MM.1S (cell line): ENCODE data around the gene POM121C.
"Not testable (repeated sequence)": the region's sequence is repeated elsewhere in the genome, so short reads cannot be mapped to it uniquely, and the experiment has no call there.

Experiments used
- DNase-seq: peaks from one replicate; pipeline ENCODE4 v3.0.0-alpha.2; 2015
- H2AFZ ChIP-seq: fragments of 300-600 bp; sonication (generic); 2 replicates; pipeline ENCODE4 v1.6.0; 2016; ENCODE audit warnings: antibody characterized with exemption, low read length
- H3F3A ChIP-seq: fragments of 300-600 bp; sonication (generic); 2 replicates; pipeline ENCODE4 v1.6.1; 2016; ENCODE audit warnings: mild to moderate bottlenecking, antibody characterized with exemption, low read length, moderate library complexity, mixed read lengths; ENCODE audit not compliant: insufficient read depth
- H3K27ac ChIP-seq: fragments of 300-600 bp; sonication (generic); 2 replicates; pipeline ENCODE4 v1.5.1; 2016; ENCODE audit warnings: mild to moderate bottlenecking, low read length
- H3K27me3 ChIP-seq: fragments of 300-600 bp; sonication (generic); replicated peaks from 2 replicates; pipeline ENCODE4 v1.6.0; 2016; ENCODE audit warnings: low read length; ENCODE audit not compliant: insufficient read depth
- H3K36me3 ChIP-seq: fragments of 300-600 bp; sonication (generic); replicated peaks from 2 replicates; pipeline ENCODE4 v1.6.1; 2016; ENCODE audit warnings: mild to moderate bottlenecking, low read length, mixed read lengths; ENCODE audit not compliant: insufficient read depth
- H3K4me1 ChIP-seq: fragments of 300-600 bp; sonication (generic); 2 replicates; pipeline ENCODE4 v1.6.1; 2016; ENCODE audit warnings: low read length, mixed read lengths
- H3K4me2 ChIP-seq: fragments of 300-600 bp; sonication (generic); 2 replicates; pipeline ENCODE4 v1.6.0; 2016; ENCODE audit warnings: low read depth, low read length
- H3K4me3 ChIP-seq: fragments of 300-600 bp; sonication (generic); 2 replicates; pipeline ENCODE4 v1.5.1; 2016; ENCODE audit warnings: low read length, mixed read lengths
- H3K79me2 ChIP-seq: fragments of 300-600 bp; sonication (generic); 2 replicates; pipeline ENCODE4 v1.6.1; 2016; ENCODE audit warnings: mixed run types, low read length, mixed read lengths
- H3K9ac ChIP-seq: fragments of 300-600 bp; sonication (generic); 2 replicates; pipeline ENCODE4 v1.6.1; 2016; ENCODE audit warnings: low read length, mixed read lengths
- H3K9me2 ChIP-seq: fragments of 300-600 bp; sonication (generic); replicated peaks from 2 replicates; pipeline ENCODE4 v1.6.1; 2016; ENCODE audit warnings: mild to moderate bottlenecking, low read length, mixed read lengths; ENCODE audit not compliant: insufficient read depth
- H3K9me3 ChIP-seq: fragments of 300-600 bp; sonication (generic); replicated peaks from 2 replicates; pipeline ENCODE4 v1.6.1; 2016; ENCODE audit warnings: mild to moderate bottlenecking, low read length, mixed read lengths; ENCODE audit not compliant: insufficient read depth
- H4K20me1 ChIP-seq: fragments of 300-600 bp; sonication (generic); 2 replicates; pipeline ENCODE4 v1.6.1; 2016; ENCODE audit warnings: mild to moderate bottlenecking, low read length, moderate library complexity, mixed read lengths; ENCODE audit not compliant: insufficient read depth
- TF ChIP-seq, protein P1 (sequence below): fragments of 300-600 bp; sonication (generic); IDR thresholded peaks from 2 replicates; pipeline ENCODE4 v1.5.1; 2016; ENCODE audit warnings: antibody characterized with exemption, low read length, mixed read lengths

Gene POM121C

DNA sequence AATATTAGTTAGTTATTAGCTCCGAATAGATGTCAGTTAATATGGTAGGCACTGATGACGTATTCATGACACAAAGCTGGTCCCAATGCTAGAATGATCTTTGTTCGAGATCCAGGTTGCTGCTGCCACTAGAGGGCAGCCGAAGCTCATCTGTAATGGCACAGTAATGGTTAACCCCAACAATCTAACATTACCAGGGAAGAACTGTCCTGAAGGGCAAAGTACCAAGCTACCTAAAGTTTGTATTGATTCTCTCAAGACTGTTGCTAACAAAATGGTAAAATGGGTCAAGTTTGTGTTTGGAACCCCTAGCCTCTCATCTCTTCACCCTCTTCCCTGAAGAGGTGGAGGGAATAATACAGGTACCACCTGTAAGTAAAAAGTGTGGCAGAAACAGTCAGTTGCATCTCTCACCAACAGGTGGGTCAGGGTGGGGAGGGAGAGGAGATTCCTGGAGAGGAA is 33.6 kb downstream of the POM121C start:
- H3K9ac ChIP-seq, H4K20me1 ChIP-seq, H3K4me1 ChIP-seq, H3F3A ChIP-seq, H3K36me3 ChIP-seq, H3K27ac ChIP-seq, H3K9me3 ChIP-seq, H2AFZ ChIP-seq, H3K4me2 ChIP-seq, H3K27me3 ChIP-seq, H3K9me2 ChIP-seq, H3K4me3 ChIP-seq, H3K79me2 ChIP-seq, DNase-seq: not testable (repeated sequence)
- TF ChIP-seq, protein P1, sequence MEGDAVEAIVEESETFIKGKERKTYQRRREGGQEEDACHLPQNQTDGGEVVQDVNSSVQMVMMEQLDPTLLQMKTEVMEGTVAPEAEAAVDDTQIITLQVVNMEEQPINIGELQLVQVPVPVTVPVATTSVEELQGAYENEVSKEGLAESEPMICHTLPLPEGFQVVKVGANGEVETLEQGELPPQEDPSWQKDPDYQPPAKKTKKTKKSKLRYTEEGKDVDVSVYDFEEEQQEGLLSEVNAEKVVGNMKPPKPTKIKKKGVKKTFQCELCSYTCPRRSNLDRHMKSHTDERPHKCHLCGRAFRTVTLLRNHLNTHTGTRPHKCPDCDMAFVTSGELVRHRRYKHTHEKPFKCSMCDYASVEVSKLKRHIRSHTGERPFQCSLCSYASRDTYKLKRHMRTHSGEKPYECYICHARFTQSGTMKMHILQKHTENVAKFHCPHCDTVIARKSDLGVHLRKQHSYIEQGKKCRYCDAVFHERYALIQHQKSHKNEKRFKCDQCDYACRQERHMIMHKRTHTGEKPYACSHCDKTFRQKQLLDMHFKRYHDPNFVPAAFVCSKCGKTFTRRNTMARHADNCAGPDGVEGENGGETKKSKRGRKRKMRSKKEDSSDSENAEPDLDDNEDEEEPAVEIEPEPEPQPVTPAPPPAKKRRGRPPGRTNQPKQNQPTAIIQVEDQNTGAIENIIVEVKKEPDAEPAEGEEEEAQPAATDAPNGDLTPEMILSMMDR, result peak; percentile 33

DNA sequence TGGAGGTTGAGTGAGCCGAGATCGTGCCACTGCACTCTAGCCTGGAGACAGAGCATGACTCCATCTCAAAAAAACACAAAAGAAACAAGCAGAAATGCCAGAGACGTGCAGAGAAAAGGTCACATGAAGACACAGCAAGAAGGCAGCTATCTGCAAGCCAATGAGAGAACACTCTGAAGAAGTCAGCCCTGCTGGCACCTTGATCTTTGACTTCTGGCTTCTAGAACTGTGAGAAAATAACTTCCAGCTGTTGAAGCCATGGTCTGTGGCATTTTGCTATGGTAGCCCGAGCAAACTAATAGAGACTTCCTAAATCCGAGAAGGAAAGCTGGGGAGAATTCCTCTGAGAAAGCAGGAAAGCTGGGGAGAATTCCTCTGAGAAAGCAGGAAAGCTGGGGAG is 36.2 kb downstream of the POM121C start:
- H3K9me3 ChIP-seq, H3F3A ChIP-seq, H3K4me2 ChIP-seq, H3K27ac ChIP-seq, H4K20me1 ChIP-seq, H3K4me1 ChIP-seq, DNase-seq, H3K9me2 ChIP-seq, H3K4me3 ChIP-seq, H3K79me2 ChIP-seq, H3K9ac ChIP-seq, H2AFZ ChIP-seq, H3K27me3 ChIP-seq, H3K36me3 ChIP-seq: not testable (repeated sequence)

DNA sequence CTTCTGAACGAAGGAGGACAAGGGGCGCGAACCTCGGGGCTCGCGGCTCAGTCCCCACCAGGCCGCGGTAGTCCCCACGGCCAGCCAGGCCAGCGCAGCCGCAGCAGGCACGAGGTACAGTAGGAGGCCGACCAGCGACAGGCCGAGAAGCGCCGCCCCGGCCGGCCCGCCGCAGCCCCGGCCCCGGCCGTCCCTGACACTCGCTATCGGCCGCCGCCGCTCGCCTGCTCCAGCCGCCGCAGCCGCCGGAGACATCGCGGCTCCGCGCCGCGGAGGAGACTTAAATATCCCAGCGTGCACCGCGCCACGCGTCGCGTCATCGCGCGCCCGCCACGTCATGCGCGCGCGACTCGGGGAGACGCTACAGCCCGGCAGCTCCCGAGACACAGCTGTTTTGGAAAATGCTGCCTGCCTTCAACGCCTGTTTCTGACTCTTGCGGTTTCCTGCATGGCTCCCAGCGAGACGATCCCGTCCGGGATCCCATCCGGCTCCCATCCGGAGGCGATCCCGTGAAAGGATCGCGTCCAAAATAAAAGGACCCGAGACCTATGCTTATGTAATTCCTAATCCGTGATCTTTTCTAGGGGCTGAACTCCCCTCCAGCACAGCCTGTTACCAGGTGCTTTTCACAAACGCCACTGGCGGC is 43.5 kb downstream of the POM121C start:
- not testable (repeated sequence) for H3K9me3 ChIP-seq, DNase-seq, H3K4me1 ChIP-seq, H3K27me3 ChIP-seq, H3K36me3 ChIP-seq, H3K9me2 ChIP-seq, H3F3A ChIP-seq, H4K20me1 ChIP-seq, H3K79me2 ChIP-seq
- Histone ChIP-seq H3K27ac (peak overlapping the region; percentile 37; the same call in 1 of the 2 replicates), H3K4me3 (peak overlapping the region; percentile 55), H3K4me2 (peak overlapping the region; percentile 37; the same call in 1 of the 2 replicates), H2AFZ (0 out of 2 replicates have a peak overlapping the region, but pooled peaks have one; percentile 45), H3K9ac (peak overlapping the region; percentile 60; the same call in 1 of the 2 replicates)

DNA sequence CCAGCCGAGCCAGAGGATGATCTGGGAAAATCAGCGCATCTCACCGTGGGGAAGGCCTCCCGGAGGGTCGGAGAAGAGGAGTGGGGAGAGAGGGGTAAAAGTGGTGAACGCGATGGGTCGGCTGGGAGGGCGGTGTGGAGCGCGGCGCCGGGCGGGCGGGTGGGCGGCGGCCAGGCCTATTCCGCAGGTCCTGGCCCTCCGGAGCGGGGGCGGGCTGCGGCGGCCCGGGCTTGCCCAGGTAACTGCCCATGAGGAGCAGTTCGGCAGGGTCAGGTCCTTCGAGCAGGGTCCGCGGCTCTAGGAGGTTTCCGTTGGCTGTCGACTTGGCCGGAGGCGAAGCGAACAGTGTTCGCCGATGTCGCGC is 44.0 kb downstream of the POM121C start:
- H3K9ac ChIP-seq, DNase-seq: not testable (repeated sequence)

DNA sequence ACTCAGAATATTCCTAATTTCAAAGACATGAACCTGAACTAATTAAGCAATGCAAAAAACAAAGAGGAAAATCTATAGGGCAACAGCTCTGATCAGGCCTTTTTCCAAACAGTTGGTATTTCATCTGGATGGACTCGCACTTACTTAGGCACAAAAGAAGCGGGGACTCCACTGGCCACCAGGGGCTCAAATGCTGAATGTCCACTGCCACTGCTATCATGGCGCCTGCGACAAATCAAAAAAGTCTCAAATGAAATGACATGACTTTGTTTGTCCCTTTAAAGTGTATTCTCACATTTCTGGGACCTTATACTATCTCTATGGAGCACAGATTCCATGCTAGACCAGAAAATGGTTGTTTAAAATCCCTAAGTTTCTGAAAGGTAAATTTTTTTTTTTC is 47.1 kb downstream of the POM121C start:
- H3F3A ChIP-seq, H3K27me3 ChIP-seq, H3K9ac ChIP-seq, H3K4me2 ChIP-seq, H3K4me3 ChIP-seq, H3K36me3 ChIP-seq, H3K27ac ChIP-seq, H3K9me3 ChIP-seq, H2AFZ ChIP-seq, H4K20me1 ChIP-seq, DNase-seq, H3K4me1 ChIP-seq, H3K9me2 ChIP-seq: not testable (repeated sequence)
- H3K79me2 ChIP-seq, result peaks cover 12% of the 10 kb centered on the region

More for the DNA sequence above, 44.0 kb downstream of the POM121C start:
- not testable (repeated sequence) for H3K36me3 ChIP-seq, H3K27ac ChIP-seq, H3K79me2 ChIP-seq, H3K4me3 ChIP-seq, H3K9me2 ChIP-seq, H4K20me1 ChIP-seq, H3F3A ChIP-seq, H3K27me3 ChIP-seq, H3K4me1 ChIP-seq, H3K4me2 ChIP-seq, H2AFZ ChIP-seq, H3K9me3 ChIP-seq

DNA sequence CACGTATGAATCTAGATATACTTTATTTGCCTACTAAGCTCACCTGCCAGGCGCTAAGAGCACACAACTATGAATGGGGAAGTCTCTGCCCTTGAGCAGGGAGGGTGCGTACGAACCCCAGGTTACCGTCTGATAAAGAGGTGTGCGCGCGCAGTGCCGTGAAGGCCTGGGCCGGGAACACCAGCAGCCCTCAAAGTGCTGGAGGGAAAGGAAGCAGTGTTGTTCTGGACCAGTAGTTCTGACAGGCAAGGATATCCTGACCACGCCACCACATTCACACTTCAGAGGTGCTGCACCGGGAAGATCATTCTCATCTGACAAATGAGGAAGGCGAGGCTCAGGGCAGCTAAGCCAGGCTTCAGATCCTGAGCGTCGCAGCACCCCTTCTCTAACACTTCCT is 62.6 kb downstream of the POM121C start:
- H3K36me3 ChIP-seq, H3K9me3 ChIP-seq, DNase-seq, H3K9ac ChIP-seq, H3K4me1 ChIP-seq, H3K4me3 ChIP-seq, H3K9me2 ChIP-seq, H3K27ac ChIP-seq, H4K20me1 ChIP-seq, H3K79me2 ChIP-seq, H3K27me3 ChIP-seq, H3K4me2 ChIP-seq, H3F3A ChIP-seq, H2AFZ ChIP-seq: not testable (repeated sequence)

DNA sequence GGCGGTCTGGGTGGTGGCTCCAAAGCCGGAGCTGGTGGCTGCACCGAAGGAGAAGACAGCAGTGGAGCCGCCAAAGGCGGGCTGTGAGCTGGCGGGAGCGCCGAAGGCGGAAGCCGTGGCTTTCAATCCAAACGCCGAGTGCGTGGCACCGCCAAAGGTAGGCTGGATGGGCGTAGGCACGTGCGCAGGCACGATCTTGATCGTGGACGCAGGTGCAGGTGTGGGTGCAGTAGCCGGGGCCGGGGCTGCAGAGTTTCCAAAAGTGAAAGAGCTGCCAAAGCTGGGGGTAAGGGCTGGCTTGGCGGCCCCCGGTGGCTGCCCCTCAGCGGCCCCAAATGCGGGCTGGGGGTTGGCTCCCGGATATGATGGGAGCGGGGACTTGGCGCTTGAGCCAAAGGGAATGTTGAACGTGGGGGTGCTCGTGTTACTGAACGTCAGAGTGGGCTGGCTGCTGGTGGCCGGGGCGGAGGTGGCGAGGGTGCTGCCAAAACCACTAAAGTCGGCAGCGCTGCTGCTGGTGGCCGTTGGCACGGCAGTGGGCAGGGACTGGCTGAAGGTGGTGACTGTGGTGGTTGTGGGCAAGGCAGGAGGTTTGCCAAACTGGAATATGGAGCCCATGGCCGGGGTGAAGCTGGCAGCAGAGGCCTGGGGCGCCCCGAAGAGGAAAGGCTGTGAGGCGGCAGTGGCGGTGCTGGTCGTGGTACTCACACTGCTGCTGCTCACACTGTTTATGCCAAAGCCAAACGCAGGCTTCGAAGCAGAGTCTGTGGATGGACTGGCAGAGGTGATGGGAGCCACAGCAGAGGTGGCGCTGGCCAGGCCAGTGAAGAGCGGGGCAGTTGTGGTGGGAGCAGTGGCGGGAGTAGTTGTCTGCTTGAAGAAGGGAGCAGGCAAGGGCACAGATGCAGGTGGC is 64.0 kb downstream of the POM121C start:
- not testable (repeated sequence) for H3K9me3 ChIP-seq, H3K9me2 ChIP-seq, H3K4me3 ChIP-seq, H3K4me1 ChIP-seq, H3K9ac ChIP-seq, H2AFZ ChIP-seq, H3K27me3 ChIP-seq, H3K36me3 ChIP-seq, H3F3A ChIP-seq, DNase-seq, H4K20me1 ChIP-seq, H3K79me2 ChIP-seq, H3K4me2 ChIP-seq, H3K27ac ChIP-seq
